Prostate gland (tissue), 2 donors: ENCODE results near the gene PARVB. TPM values are rescaled to one million over a fixed set of nuclear protein-coding genes. Genes with fewer than 3 reads are reported as not detected.

Experiments used
- DNase-seq: peaks from one replicate; pipeline ENCODE4 v3.0.0-alpha.2; 2019; ENCODE audit warnings: low spot score
- H3K27ac ChIP-seq, 2 donors: fragments of 200-600 bp; sonication (generic); 2 replicates each; pipeline ENCODE4 v1.5.1; 2017 to 2019
- H3K27me3 ChIP-seq: fragments of 200-600 bp; sonication (generic); replicated peaks from 2 replicates; pipeline ENCODE4 v1.5.1; 2019; ENCODE audit not compliant: insufficient read depth
- H3K36me3 ChIP-seq, 2 donors: fragments of 200-600 bp; sonication (generic); 1 replicate in 1 of 2; 2 replicates in 1 of 2; pipeline versions ENCODE4 v1.5.1 to v1.8.1; 2017 to 2019
- H3K4me1 ChIP-seq: fragments of 200-600 bp; sonication (generic); replicated peaks from 2 replicates; pipeline ENCODE4 v1.5.1; 2019
- H3K4me3 ChIP-seq, 2 donors: fragments of 200-600 bp; sonication (generic); 2 replicates each; pipeline ENCODE4 v1.5.1; 2017 to 2019
- H3K9me3 ChIP-seq: fragments of 200-600 bp; sonication (generic); 2 replicates; pipeline ENCODE4 v1.5.1; 2017
- POLR2A ChIP-seq: fragments of 450-650 bp; IDR thresholded peaks from one replicate; pipeline ENCODE4 v1.6.1; 2016; ENCODE audit warnings: antibody characterized with exemption, mild to moderate bottlenecking
- POLR2AphosphoS5 ChIP-seq: sonication (generic); formaldehyde crosslinking; IDR thresholded peaks from one replicate; pipeline ENCODE4 v1.6.1; 2017; ENCODE audit warnings: antibody characterized with exemption
- WGBS: methylation state at CpG from one replicate; pipeline ENCODE4 v1.1.5; 2018; 5-methylcytosine and 5-hydroxymethylcytosine counted together
- intact Hi-C: fragments of 100-400 bp; cut with DNase I; formaldehyde crosslinking; loops from one replicate; pipeline ENCODE4 v1.14.2; 2022
- total RNA-seq, 2 donors: library from RNA; depleted of rRNA; stranded (reverse); fragments of >200 nt; gene quantifications; one replicate each; pipeline ENCODE4 v1.1.0, GENCODE V29; 2016
- TF ChIP-seq, protein P1 (sequence below), 4 experiments: fragments of 200-600 bp in 2 of 4; fragments of 450-650 bp in 2 of 4; sonication (generic) in 2 of 4; IDR thresholded peaks; 1 replicate in 3 of 4; 2 replicates in 1 of 4; pipeline ENCODE4 v1.5.1; 2016 to 2019; ENCODE audit warnings: antibody characterized with exemption in 4 of 4, mild to moderate bottlenecking in 2 of 4, moderate library complexity in 2 of 4

PARVB gene
- total RNA-seq, 2 donors from 2014 or later: 11.7 to 28.4 TPM

DNA sequence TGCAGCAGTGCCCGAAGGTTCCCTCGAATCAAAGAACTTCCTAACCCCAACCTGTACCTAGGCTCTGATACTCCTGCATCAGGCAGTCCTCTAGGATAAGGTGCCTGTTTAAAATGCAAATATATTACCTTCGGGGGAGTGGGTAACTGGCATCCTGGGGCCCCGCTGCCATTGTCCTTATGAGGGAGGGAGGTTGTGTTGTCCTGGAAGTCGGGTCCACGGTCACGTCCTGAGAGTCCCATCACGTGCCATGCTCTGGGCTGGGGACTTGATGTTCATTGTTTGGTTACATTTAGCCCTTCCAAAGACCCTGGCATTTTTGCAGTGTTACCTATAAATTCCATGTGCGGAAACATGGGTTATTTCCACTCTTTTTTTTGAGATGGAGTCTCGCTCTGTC lies 67.6 kb downstream of the PARVB start:
- no peak overlapping the region for H3K27ac ChIP-seq
- 90% methylated on average over 10 of the region's 10 CpGs for WGBS
- H3K4me3 ChIP-seq: no peak overlapping the region
- no peaks in the 10 kb centered on the region for H3K27me3 ChIP-seq
- TF ChIP-seq POLR2A (no peak), POLR2AphosphoS5 (no peak)
- TF ChIP-seq, protein P1, sequence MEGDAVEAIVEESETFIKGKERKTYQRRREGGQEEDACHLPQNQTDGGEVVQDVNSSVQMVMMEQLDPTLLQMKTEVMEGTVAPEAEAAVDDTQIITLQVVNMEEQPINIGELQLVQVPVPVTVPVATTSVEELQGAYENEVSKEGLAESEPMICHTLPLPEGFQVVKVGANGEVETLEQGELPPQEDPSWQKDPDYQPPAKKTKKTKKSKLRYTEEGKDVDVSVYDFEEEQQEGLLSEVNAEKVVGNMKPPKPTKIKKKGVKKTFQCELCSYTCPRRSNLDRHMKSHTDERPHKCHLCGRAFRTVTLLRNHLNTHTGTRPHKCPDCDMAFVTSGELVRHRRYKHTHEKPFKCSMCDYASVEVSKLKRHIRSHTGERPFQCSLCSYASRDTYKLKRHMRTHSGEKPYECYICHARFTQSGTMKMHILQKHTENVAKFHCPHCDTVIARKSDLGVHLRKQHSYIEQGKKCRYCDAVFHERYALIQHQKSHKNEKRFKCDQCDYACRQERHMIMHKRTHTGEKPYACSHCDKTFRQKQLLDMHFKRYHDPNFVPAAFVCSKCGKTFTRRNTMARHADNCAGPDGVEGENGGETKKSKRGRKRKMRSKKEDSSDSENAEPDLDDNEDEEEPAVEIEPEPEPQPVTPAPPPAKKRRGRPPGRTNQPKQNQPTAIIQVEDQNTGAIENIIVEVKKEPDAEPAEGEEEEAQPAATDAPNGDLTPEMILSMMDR (IDR thresholded peaks at IDR 0.05): no peak
- H3K9me3 ChIP-seq: no peaks in the 10 kb centered on the region
- H3K4me1 ChIP-seq: no peaks in the 10 kb centered on the region
- intact Hi-C loops: no loop called here
- no peak for DNase-seq
- no peaks in the 10 kb centered on the region for H3K36me3 ChIP-seq

DNA sequence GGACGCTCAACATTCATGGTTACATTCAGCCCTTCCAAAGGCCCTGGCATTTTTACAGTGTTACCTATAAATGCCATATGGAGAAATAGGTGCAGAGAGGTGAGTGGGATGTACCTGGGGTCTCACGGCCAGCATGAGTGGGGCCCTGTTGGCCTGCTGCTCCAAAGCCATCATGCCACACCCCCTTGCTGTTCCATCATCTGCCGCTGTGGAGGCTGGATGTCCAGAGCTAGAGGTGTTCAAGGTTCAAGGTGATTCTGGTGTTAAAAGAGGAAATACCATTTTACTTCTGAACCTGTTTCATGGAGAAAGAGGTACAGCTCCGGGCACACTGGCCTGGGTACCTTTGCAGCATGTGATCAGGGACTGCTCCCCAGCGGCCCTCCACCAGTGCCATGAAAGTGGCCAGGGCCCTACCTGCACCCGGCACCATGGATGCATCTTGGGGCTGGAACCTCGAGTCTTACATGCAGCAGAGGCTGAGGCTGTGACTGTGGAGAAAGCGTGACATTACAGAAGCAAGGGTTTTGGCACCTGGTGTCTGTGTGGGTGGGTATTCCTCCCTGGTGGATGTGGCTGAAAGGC lies 68.6 kb downstream of the PARVB start:
- H3K4me3 ChIP-seq: no peak overlapping the region
- no peaks in the 10 kb centered on the region for H3K4me1 ChIP-seq
- H3K9me3 ChIP-seq: no peaks in the 10 kb centered on the region
- no peaks in the 10 kb centered on the region for H3K27me3 ChIP-seq
- TF ChIP-seq POLR2AphosphoS5 (no peak), POLR2A (no peak)
- TF ChIP-seq, protein P1 (IDR thresholded peaks at IDR 0.05): no peak
- H3K36me3 ChIP-seq: no peaks in the 10 kb centered on the region
- WGBS: 90% methylated on average over 8 of the region's 8 CpGs
- DNase-seq: no peak
- intact Hi-C loops: no loop called here
- no peak overlapping the region for H3K27ac ChIP-seq

DNA sequence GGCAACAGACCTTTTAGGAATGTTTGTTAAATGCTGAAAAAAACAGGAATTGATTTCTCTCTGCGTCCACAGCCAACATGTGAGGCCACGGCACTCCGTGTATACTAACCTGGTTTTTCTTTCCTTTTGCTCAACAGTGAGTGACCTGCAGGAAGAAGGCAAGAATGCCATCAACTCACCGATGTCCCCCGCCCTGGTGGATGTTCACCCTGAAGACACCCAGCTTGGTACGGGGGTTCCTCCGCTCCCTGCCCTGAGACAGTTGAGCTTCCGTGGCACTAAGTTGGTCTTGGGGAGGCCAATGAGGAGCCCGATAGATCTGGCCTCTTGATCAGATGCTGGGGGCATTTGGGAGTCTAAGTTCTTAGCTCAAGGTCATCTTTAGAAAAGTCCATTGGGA lies 69.7 kb downstream of the PARVB start:
- WGBS: 92% methylated on average over 9 of the region's 9 CpGs
- intact Hi-C loops: no loop called here
- Histone ChIP-seq H3K4me1 (no peaks in the 10 kb centered on the region), H3K27me3 (no peaks in the 10 kb centered on the region), H3K9me3 (no peaks in the 10 kb centered on the region), H3K36me3 (no peaks in the 10 kb centered on the region), H3K27ac (no peak overlapping the region), H3K4me3 (no peak overlapping the region)
- no peak for DNase-seq
- TF ChIP-seq, protein P1 (IDR thresholded peaks at IDR 0.05): no peak
- TF ChIP-seq POLR2AphosphoS5 (no peak), POLR2A (no peak)

DNA sequence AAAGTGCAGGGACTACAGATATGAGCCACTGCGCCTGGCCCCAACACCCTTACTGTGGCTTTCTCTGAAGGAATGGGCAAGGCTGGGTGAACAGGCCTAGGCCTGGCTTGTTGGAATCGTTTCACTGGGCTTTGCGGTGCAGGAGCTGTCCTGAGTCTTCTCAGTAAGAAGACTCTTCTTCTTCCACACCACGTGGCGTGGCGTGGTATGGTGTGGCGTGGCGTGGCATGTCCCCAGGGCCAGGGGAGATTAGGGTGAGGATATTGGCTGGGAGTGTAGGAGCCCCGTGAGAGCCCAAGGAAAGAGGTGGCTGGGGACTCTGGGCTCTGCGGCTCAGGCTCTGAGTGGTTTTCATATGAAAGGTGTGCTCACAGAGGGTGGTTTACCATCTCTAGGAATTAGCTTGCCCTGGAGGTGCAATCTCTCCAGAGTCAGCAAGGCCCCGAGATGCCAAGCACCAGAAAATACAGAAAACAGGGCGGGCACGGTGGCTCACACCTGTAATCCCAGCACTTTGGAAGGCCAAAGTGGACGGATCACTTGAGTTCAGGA lies 70.7 kb downstream of the PARVB start:
- TF ChIP-seq, protein P1 (IDR thresholded peaks at IDR 0.05): no peak
- no peak for TF ChIP-seq POLR2AphosphoS5
- no peak for TF ChIP-seq POLR2A
- Histone ChIP-seq H3K27me3 (peaks cover 3% of the 10 kb centered on the region), H3K4me3 (no peak overlapping the region), H3K4me1 (no peaks in the 10 kb centered on the region), H3K36me3 (no peaks in the 10 kb centered on the region), H3K27ac (no peak overlapping the region), H3K9me3 (no peaks in the 10 kb centered on the region)
- no peak for DNase-seq
- intact Hi-C loops: no loop called here
- 94% methylated on average over 14 of the region's 14 CpGs for WGBS

DNA sequence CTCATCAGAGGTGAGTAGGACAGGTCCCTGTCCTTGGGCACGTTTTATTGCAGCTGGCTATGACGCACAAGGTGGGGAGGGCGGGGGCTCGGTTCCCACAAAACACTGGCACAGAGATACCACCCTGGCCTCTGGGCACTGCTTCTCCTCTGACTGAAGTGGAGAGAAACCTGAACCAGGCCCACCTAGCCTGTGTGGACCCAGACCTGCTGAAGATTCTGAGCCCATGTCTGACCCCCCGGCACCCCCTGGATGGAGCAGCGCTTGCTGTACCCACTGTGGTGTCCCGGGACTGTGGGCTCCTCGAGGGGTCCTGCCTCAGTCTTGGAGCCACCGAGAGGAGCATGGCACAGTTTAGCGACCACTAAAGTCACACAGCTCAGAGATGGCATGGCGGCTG lies 72.6 kb downstream of the PARVB start:
- 93% methylated on average over 11 of the region's 11 CpGs for WGBS

More for the DNA sequence above, 72.6 kb downstream of the PARVB start:
- no peak overlapping the region for H3K4me3 ChIP-seq
- H3K27me3 ChIP-seq: peaks cover 3% of the 10 kb centered on the region
- no peaks in the 10 kb centered on the region for H3K9me3 ChIP-seq
- intact Hi-C loops: no loop called here
- no peaks in the 10 kb centered on the region for H3K36me3 ChIP-seq
- TF ChIP-seq POLR2AphosphoS5 (no peak), POLR2A (no peak)
- TF ChIP-seq, protein P1 (IDR thresholded peaks at IDR 0.05): no peak
- H3K4me1 ChIP-seq: no peaks in the 10 kb centered on the region
- H3K27ac ChIP-seq: no peak overlapping the region
- no peak for DNase-seq
